SJCRH30 (cell line): Measurements from ENCODE around the gene DNAJC27. TPM values are rescaled to one million over a fixed set of nuclear protein-coding genes. Genes with fewer than 3 reads are reported as not detected.
"Not testable (repeated sequence)": the region's sequence is repeated elsewhere in the genome, so short reads cannot be mapped to it uniquely, and the experiment has no call there.

Experiments used
- DNase-seq, 2 experiments: peaks; one replicate each; pipeline ENCODE4 v3.0.0-alpha.2; 2015 to 2020
- H3K27ac ChIP-seq: fragments of 250-450 bp; sonication (Bioruptor Pico); 2 replicates; pipeline ENCODE4 v1.5.1; 2020; ENCODE audit warnings: mild to moderate bottlenecking, moderate library complexity
- H3K27me3 ChIP-seq: fragments of 250-450 bp; sonication (Bioruptor Pico); 2 replicates; pipeline ENCODE4 v1.5.1; 2020; ENCODE audit warnings: mild to moderate bottlenecking, moderate library complexity
- H3K36me3 ChIP-seq: fragments of 250-450 bp; sonication (Bioruptor Pico); 2 replicates; pipeline ENCODE4 v1.5.1; 2020; ENCODE audit warnings: mild to moderate bottlenecking, moderate library complexity
- H3K4me1 ChIP-seq: fragments of 250-450 bp; sonication (Bioruptor Pico); 2 replicates; pipeline ENCODE4 v1.5.1; 2020; ENCODE audit warnings: mild to moderate bottlenecking, moderate library complexity
- H3K4me3 ChIP-seq: fragments of 250-450 bp; sonication (Bioruptor Pico); 2 replicates; pipeline ENCODE4 v1.5.1; 2020; ENCODE audit warnings: mild to moderate bottlenecking, moderate library complexity
- H3K9me3 ChIP-seq: fragments of 250-450 bp; sonication (Bioruptor Pico); replicated peaks from 2 replicates; pipeline ENCODE4 v1.5.1; 2020; ENCODE audit warnings: mild to moderate bottlenecking, moderate library complexity
- total RNA-seq: library from RNA; depleted of rRNA; stranded (reverse); fragments of >200 nt; shearing (Covaris generic); gene quantifications from 2 replicates; pipeline ENCODE4 v1.2.3, GENCODE V29; 2014; rRNA removed

DNAJC27 gene
- total RNA-seq = 9.2 and 10.5 TPM in 2 replicates

DNA sequence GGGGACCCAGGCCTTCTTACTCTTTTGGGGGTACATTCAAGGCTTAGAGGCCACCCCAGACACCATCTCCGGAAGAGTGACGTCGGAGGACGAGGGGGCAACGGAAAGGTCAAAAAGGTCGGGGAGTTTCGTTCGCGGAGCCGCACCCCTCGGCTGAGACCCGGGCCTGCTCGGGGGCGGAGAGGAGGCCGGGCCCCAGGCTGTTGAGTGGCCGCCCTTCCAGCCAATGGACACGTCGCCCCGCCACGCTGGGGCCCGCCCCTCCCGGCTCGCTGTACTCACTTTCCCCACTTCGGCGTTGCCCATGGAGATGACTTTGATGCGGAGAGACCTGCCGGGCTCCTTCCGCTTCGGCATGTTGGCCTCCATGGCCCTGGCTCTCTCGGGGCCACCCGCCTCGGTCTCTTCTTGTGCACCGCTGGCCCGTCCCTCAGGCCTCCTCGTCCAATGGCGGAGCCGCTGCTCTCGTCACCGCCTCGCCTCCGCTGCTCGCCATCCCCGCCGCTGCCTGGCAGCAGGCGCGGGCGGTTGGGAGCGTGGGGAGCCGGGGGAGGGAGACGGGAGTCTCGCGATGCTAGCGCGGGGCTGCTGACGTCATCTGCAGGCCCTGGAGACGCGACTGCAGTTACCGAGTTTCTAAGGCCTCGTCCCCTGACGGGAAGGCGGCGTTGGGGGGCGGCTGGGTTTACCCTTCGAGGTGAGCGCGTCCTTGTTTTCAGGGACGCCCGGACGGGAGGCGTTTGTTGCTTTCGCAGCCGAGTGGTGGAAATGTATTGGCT lies at the start of gene DNAJC27:
TSS of gene DNAJC27 (minus strand) at position 420 of the 779 bp plus-strand sequence. CDS start at position 369, 51 bp downstream.
- peak within 1 kb of the TSS; percentile 69 for H3K4me3 ChIP-seq

DNA sequence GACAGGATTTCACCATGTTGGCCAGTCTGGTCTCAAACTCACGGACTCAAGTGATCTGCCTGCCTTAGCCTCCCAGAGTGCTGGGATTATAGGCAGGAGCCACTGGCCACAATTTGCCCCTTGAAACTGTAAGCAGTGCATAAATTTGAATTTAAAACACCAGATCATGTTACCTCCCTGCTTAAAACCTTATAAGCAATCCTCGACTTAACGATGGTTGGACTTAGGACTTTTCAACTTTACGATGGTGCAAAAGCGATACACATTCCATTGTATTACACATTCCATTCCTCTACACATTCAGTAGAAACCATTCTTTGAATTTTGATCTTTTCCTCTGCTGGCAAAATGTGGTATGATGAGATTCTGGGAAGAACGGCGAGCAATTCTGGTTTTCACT lies 46.9 kb upstream of the DNAJC27 start:
- Histone ChIP-seq H3K36me3 (no peaks in the 10 kb centered on the region), H3K27ac (no peak overlapping the region), H3K4me1 (no peaks in the 10 kb centered on the region), H3K27me3 (no peaks in the 10 kb centered on the region), H3K4me3 (no peak overlapping the region), H3K9me3 (no peaks in the 10 kb centered on the region)
- DNase-seq = no peak

More for the DNA sequence above, at the start of gene DNAJC27:
- peak; percentile 99 for DNase-seq
- Histone ChIP-seq H3K9me3 (no peaks in the 10 kb centered on the region), H3K4me1 (no peaks in the 10 kb centered on the region), H3K27me3 (no peaks in the 10 kb centered on the region), H3K27ac (peak within 1 kb of the TSS; percentile 86), H3K36me3 (peaks cover 3% of the 10 kb centered on the region)

DNA sequence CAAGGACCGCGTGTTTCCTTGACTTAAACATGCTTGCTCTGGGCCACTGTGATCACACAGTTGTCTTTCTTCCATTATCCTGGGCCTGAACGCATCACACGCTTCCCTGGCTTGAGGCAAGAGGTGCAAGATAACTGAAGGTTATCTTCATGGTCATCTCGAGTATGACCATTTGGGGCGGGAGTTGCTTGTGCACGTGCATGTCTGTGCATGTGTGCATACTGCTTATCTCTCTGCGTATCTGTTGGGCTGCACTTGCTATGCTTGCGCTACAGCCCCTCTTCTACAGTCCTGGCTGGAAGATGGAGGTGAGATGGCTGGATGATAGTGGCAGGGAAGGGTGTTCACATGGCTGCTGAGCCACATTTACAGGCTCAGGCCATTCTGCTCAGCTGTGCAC lies 42.9 kb upstream of the DNAJC27 start:
- H3K4me1 ChIP-seq = no peaks in the 10 kb centered on the region
- H3K9me3 ChIP-seq = no peaks in the 10 kb centered on the region
- no peaks in the 10 kb centered on the region for H3K27me3 ChIP-seq
- no peak overlapping the region for H3K4me3 ChIP-seq
- H3K36me3 ChIP-seq = no peaks in the 10 kb centered on the region
- no peak for DNase-seq
- no peak overlapping the region for H3K27ac ChIP-seq

DNA sequence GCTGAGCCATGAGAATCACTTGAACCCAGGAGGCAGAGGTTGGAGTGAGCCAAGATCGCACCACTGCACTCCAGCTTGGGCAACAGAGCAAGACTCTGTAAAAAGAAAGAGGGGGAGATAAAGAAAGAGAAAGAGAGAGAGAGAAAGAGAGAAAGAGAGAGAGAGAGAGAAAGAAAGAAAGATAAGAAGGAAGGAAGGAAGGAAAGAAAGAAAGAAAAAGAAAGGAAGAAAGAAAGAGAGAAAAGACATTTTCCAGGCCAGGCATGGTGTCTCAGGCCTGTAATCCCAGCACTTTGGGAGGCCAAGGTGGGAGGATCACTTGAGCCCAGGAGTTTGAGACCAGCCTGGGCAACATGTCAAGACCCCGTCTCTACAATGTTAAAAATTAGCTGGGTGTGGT lies 39.6 kb upstream of the DNAJC27 start:
- H3K4me1 ChIP-seq, DNase-seq, H3K9me3 ChIP-seq, H3K4me3 ChIP-seq, H3K36me3 ChIP-seq, H3K27ac ChIP-seq, H3K27me3 ChIP-seq: not testable (repeated sequence)

DNA sequence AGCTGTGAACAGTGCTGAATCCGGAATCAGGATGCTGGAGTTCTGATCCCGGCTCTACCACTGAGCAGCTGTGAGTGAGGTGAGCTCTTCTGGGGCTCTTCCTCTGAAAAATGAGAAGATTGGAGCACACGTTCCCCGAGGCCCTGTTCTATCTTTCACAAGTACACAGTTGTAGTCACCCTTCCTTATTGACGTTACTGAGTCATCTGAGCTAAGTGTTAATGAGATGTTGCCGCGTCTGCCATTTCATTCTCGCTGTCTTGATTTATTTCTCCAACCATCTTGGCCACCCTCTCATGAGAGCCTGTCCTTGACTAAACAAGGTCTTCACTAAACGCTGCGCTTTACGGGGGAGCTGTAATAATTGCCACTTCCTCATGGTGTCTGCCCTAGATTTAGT lies 38.2 kb upstream of the DNAJC27 start:
- no peaks in the 10 kb centered on the region for H3K9me3 ChIP-seq
- DNase-seq = peak in 1 of 2 experiments; percentile 62
- H3K27me3 ChIP-seq = no peaks in the 10 kb centered on the region
- H3K27ac ChIP-seq = no peak overlapping the region
- no peaks in the 10 kb centered on the region for H3K36me3 ChIP-seq
- H3K4me3 ChIP-seq = peak overlapping the region; percentile 23
- H3K4me1 ChIP-seq = no peaks in the 10 kb centered on the region

DNA sequence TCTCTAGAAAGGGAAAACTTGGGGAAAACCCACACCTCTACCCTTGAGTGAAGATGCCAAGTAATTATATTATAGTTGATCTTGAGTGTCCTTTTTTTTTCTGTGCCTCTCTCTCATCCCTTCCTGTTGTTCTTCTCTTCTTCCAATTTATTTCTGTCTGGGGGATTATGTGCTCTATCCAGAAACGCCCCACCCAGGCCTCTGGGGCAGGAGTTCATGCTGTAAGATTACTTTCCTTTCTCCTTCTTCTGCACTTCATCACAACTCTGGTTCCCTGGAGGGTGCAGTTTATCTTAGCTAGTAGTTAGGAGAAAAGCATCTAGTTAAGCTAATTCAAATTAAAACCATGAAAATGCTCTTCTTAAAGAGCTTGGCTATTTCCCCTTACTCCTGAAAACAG lies 30.3 kb upstream of the DNAJC27 start:
- Histone ChIP-seq H3K4me1 (no peaks in the 10 kb centered on the region; the same call in 1 of the 2 replicates), H3K36me3 (no peaks in the 10 kb centered on the region), H3K9me3 (no peaks in the 10 kb centered on the region), H3K27ac (no peak overlapping the region), H3K27me3 (peaks cover 6% of the 10 kb centered on the region; the same call in 1 of the 2 replicates), H3K4me3 (no peak overlapping the region)
- DNase-seq = no peak

DNA sequence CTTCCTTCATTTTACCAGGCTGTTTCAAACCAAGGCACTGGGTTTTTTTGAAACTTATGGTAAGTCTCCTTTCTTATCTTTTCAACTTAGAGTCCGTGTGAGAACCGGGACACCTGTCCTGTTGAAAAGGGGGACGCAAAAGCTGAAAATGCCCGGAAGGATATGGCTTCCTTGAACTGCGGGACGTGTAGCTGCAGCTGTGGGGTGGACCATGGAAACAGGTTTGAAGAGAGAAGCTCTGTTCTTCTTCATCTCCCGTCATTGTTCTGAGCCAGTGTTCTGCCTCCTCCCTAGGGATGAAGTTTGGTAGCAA lies 29.5 kb upstream of the DNAJC27 start:
- Histone ChIP-seq H3K9me3 (no peaks in the 10 kb centered on the region), H3K36me3 (no peaks in the 10 kb centered on the region), H3K27me3 (peaks cover 6% of the 10 kb centered on the region; the same call in 1 of the 2 replicates), H3K4me3 (no peak overlapping the region), H3K27ac (no peak overlapping the region), H3K4me1 (no peaks in the 10 kb centered on the region; the same call in 1 of the 2 replicates)
- DNase-seq = no peak

DNA sequence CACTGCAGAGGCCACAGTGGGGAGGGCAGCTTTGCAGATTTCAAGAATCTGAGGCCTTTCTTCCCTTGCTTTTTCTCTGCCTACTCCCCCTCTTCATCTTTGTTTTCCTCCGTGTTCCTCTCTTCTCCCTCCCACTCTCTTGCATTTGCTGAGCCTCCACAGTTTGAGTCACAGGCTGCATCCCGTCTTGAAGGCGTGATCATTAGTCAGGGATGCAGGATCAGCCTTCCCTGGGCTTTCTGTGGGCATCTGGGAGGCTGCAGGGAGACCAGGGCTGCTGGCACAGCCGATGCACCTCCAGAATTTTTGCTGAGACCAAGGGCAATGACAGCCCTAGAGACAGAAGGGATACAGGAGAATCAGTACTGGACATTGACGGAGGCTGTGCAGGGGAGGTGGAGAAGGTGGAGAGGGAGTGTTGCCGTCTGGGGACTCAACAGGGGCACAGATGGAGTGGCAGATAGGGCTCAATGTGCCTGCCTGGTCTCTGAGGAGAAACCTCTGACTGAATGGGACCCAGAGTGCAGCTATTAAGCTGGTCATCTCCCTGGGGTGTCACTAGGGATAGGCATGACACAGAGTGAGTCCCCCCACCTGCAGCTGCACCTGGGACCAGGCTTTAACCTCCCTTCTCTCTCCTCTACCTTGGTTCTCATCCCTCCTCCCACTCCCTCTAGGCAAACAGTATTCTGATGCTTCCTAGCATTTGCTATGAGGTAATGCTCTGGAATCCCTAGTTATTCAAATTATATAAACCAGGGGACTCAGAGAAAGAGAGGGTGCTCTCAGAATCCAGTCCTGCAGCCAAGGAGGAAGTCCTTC lies 29.0 kb upstream of the DNAJC27 start:
- H3K36me3 ChIP-seq = no peaks in the 10 kb centered on the region
- H3K4me1 ChIP-seq = no peaks in the 10 kb centered on the region; the same call in 1 of the 2 replicates
- H3K9me3 ChIP-seq = no peaks in the 10 kb centered on the region
- H3K27ac ChIP-seq = no peak overlapping the region
- DNase-seq = no peak
- no peak overlapping the region for H3K4me3 ChIP-seq
- peaks cover 6% of the 10 kb centered on the region; the same call in 1 of the 2 replicates for H3K27me3 ChIP-seq

DNA sequence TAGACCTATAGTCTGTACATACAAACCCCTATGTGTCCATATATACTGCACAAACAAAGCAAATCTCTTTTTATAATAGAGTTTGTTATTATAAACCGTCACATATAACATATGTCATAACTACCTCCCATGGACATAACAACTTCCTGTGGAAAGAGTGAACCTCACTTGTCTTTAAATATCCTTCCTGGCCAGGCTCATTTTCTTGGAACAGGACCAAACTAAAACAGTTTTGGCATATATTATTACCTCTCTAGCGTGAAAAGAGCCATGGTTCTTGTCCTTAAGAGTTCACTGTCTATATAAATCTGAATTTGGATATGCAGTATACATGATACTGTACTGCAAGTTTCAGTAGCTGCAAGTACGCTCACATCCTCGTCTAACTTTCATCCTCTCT lies 28.3 kb upstream of the DNAJC27 start:
- no peaks in the 10 kb centered on the region; the same call in 1 of the 2 replicates for H3K4me1 ChIP-seq
- no peak for DNase-seq

DNA sequence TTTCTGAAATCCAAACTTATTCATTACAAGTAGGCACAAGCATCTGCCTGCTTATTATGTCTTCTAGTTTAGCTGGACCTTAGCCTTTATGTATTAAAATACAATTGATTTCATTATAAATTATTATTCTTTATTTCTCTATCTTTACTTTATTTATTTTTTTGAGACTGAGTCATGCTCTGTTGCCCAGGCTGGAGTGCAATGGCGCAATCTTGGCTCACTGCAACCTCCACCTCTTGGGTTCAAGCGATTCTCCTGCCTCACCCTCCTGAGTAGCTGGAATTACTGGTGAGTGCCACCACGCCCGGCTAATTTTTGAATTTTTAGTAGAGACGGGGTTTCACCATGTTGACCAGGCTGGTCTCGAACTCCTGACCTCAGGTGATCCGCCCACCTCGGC lies 27.3 kb upstream of the DNAJC27 start:
- H3K27ac ChIP-seq = not testable (repeated sequence)

More for the DNA sequence above, 28.3 kb upstream of the DNAJC27 start:
- H3K9me3 ChIP-seq = no peaks in the 10 kb centered on the region
- H3K36me3 ChIP-seq = no peaks in the 10 kb centered on the region
- H3K27ac ChIP-seq = no peak overlapping the region
- no peak overlapping the region for H3K4me3 ChIP-seq
- peaks cover 6% of the 10 kb centered on the region; the same call in 1 of the 2 replicates for H3K27me3 ChIP-seq

DNA sequence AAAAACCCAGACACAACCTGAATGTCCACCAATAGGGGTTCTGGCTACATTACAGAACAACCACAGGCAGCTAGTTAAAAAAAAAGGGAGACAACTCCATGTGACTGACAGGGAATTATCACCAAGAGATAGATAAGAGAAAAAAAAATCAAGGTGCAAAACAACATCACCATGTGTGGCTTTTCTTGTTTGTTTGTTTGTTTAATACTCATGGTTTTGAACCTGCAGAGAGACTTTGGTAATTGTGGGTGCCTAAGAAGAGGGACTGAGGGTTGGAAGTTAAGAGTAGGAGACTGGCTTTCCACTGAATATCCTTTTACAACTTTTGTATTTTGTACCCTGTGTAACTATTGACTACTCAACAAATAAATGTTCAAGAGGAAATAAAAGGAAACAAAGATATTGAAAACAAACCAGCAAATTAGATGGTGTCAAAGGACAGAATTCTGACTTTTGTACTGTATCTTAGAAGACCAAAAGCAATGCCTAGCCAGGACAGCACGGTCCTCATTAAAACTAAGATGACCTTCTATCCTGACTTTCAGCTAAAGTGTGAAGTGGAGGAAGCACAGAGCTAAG lies 22.5 kb upstream of the DNAJC27 start:
- Histone ChIP-seq H3K36me3 (no peaks in the 10 kb centered on the region), H3K4me3 (no peak overlapping the region), H3K4me1 (no peaks in the 10 kb centered on the region), H3K27ac (no peak overlapping the region), H3K27me3 (no peaks in the 10 kb centered on the region), H3K9me3 (no peaks in the 10 kb centered on the region)
- DNase-seq = no peak

More for the DNA sequence above, 27.3 kb upstream of the DNAJC27 start:
- not testable (repeated sequence) for H3K4me1 ChIP-seq, H3K4me3 ChIP-seq, H3K27me3 ChIP-seq, DNase-seq, H3K9me3 ChIP-seq, H3K36me3 ChIP-seq

DNA sequence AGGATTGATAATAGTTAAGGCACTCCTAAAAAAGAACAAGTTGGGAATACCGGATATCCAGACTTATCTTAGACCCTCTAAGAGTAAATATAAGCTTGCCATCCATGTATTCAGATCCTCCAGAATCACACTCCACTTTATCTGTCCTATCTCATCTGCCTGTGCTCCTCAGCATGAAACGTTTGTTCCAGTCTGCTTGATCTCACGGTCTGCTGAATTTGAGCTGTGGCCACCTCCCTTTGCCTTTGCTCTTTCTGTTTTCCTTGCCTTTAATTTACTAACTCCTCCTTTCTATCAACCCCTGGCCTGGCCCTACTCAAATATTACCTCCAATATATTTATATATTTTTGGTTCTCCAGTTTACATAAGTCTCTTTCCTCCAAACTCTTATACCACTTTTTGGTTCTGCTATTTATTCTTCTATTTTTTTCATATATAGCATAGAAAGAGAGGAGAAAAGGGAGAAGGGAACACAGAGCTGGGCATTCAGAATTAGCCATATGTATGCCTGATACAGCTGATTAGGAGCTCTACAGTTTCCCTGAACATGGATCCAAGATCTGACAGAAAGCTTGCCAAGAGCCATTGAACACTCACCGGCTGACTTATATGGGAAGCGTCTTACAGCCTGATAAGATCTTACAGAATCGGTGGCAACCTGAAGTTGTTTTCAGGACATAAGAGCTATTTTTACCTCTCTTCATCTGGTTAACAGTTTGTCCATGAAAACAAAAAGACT lies 21.8 kb upstream of the DNAJC27 start:
- Histone ChIP-seq H3K9me3 (no peaks in the 10 kb centered on the region), H3K27me3 (no peaks in the 10 kb centered on the region), H3K4me3 (no peak overlapping the region), H3K27ac (no peak overlapping the region), H3K36me3 (no peaks in the 10 kb centered on the region), H3K4me1 (no peaks in the 10 kb centered on the region)
- DNase-seq = no peak

DNA sequence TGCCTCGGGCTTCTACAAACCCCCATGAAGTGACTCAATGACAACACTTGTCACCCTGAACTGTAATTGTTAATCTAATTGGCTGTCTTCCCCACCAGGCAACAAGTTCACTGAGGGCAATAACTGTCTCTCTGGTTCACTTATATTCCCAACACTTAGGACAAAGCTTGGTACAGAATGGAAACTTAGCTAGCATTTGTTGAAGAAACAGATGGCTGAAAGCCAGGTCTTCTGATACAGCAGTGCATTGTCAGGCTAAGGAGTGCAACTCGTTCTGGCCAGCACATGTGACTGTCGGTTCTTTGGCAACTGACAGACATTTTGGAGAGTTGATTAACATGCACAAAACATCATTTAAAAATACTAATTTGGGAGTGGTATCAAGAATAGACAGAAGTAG lies 14.6 kb upstream of the DNAJC27 start:
- Histone ChIP-seq H3K9me3 (no peaks in the 10 kb centered on the region), H3K27me3 (0 out of 2 replicates have a peak, but pooled peaks cover 3% of the 10 kb centered on the region), H3K36me3 (no peaks in the 10 kb centered on the region), H3K4me3 (no peak overlapping the region), H3K4me1 (no peaks in the 10 kb centered on the region), H3K27ac (no peak overlapping the region)
- DNase-seq = peak in 1 of 2 experiments; percentile 53

DNA sequence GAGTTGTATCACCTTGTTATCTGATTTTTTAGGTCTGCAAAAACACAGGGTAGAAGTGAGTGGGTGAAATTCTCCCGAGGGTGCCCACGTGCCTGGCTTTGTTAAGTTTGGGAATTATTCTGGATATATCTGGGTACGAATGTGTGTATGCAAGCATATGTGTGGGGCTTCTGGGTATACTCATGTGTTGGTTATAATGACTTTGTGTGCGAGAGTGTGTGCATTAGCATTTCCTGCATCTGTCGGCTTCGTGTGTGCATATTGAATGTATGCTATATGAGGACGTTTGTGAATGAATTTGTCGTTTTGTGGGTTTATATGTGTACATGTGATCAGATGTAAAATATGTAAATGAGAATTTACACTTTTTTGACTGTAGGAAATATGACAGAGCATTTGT lies 13.8 kb upstream of the DNAJC27 start:
- Histone ChIP-seq H3K27me3 (0 out of 2 replicates have a peak, but pooled peaks cover 3% of the 10 kb centered on the region), H3K4me3 (no peak overlapping the region), H3K36me3 (no peaks in the 10 kb centered on the region), H3K9me3 (no peaks in the 10 kb centered on the region), H3K4me1 (no peaks in the 10 kb centered on the region), H3K27ac (no peak overlapping the region)
- DNase-seq = no peak
